Caco-2 (cell line): ENCODE results near the gene KLK14. TPM values are rescaled to one million over a fixed set of nuclear protein-coding genes. Genes with fewer than 3 reads are reported as not detected.

Source experiments
- BruUV-seq: library from RNA; stranded (reverse); fragments of 400-500 nt; replicated peaks from 2 replicates; lab custom pipeline; 2021; lab: Mats Ljungman, UMichigan
- CTCF ChIA-PET: fragments of 300-600 bp; sonication (Branson Sonifier 250); formaldehyde crosslinking; loops from one replicate; lab custom pipeline; 2022; ENCODE audit warnings: antibody characterized with exemption; lab: Charles Lee
- POLR2A ChIA-PET: fragments of 300-600 bp; sonication (Branson Sonifier 250); formaldehyde crosslinking; loops from one replicate; lab custom pipeline; 2022; ENCODE audit warnings: antibody characterized with exemption; lab: Charles Lee
- DNase-seq, 2 experiments: peaks; one replicate each; pipeline versions ENCODE4 v3.0.0 to v3.0.0-alpha.2; 2020 to 2022
- H3K27me3 ChIP-seq: replicated peaks from 2 replicates; pipeline ENCODE4 v1.6.0; 2011; ENCODE audit warnings: low read length; ENCODE audit not compliant: control insufficient read depth, insufficient read depth
- H3K36me3 ChIP-seq: 2 replicates; pipeline ENCODE4 v1.5.1; 2011; ENCODE audit warnings: low read length; ENCODE audit not compliant: control insufficient read depth, insufficient read depth
- H3K4me1 ChIP-seq: fragments of 250-450 bp; sonication (Bioruptor Pico); 2 replicates; pipeline ENCODE4 v1.5.1; 2020; ENCODE audit warnings: mild to moderate bottlenecking
- H3K4me3 ChIP-seq: 2 replicates; pipeline ENCODE4 v1.5.1; 2011; ENCODE audit warnings: low read depth, mild to moderate bottlenecking, control low read depth, low read length
- H3K9me3 ChIP-seq: fragments of 250-450 bp; sonication (Bioruptor Pico); 2 replicates; pipeline ENCODE4 v1.5.1; 2020; ENCODE audit warnings: mild to moderate bottlenecking, moderate library complexity
- H3K27ac Mint-ChIP-seq: one replicate; pipeline ENCODE4 v1.8.0; 2022; ENCODE audit warnings: mixed read lengths; ENCODE audit not compliant: unreplicated experiment
- H3K27me3 Mint-ChIP-seq: one replicate; pipeline ENCODE4 v1.8.0; 2022; ENCODE audit warnings: mixed read lengths; ENCODE audit not compliant: insufficient read depth, unreplicated experiment
- H3K36me3 Mint-ChIP-seq: one replicate; pipeline ENCODE4 v1.8.0; 2022; ENCODE audit warnings: mild to moderate bottlenecking, mixed read lengths; ENCODE audit not compliant: insufficient read depth, unreplicated experiment
- H3K4me1 Mint-ChIP-seq: one replicate; pipeline ENCODE4 v1.8.0; 2022; ENCODE audit warnings: low read depth, mixed read lengths; ENCODE audit not compliant: unreplicated experiment
- H3K4me3 Mint-ChIP-seq: one replicate; pipeline ENCODE4 v1.8.0; 2022; ENCODE audit warnings: mild to moderate bottlenecking, moderate library complexity, mixed read lengths; ENCODE audit not compliant: unreplicated experiment
- H3K9me3 Mint-ChIP-seq: one replicate; pipeline ENCODE4 v1.8.0; 2022; ENCODE audit warnings: mixed read lengths; ENCODE audit not compliant: unreplicated experiment
- intact Hi-C: fragments of 100-400 bp; cut with micrococcal nuclease; formaldehyde crosslinking; loops from one replicate; pipeline ENCODE4 v1.10.0; 2022; ENCODE audit not compliant: unreplicated experiment
- total RNA-seq: library from RNA; stranded (reverse); gene quantifications from 2 replicates; pipeline ENCODE4 v1.2.3, GENCODE V29; 2022
- TF ChIP-seq, protein P1 (sequence below), 2 experiments: fragments of 200-600 bp in 1 of 2; IDR thresholded peaks; 1 replicate in 1 of 2; 2 replicates in 1 of 2; pipeline versions ENCODE4 v1.5.1 to v1.8.0; 2011 to 2022; ENCODE audit warnings: antibody characterized with exemption in 1 of 2, control low read depth in 1 of 2, inconsistent platforms in 1 of 2, low read depth in 1 of 2, low read length in 1 of 2, mild to moderate bottlenecking in 1 of 2, moderate library complexity in 1 of 2; ENCODE audit not compliant: insufficient read depth in 1 of 2, severe bottlenecking in 1 of 2, unreplicated experiment in 1 of 2

KLK14 gene
- total RNA-seq, 1 experiment from 2014 or later = not detected

GRCh38 chr19:51059715-51060114 lies 23.0 kb downstream of the KLK14 start:
- H3K36me3 ChIP-seq = no peaks in the 10 kb centered on the region
- intact Hi-C loops = no loop called here
- no peak overlapping the region for H3K4me3 ChIP-seq
- BruUV-seq = no TSS peak
- no peaks in the 10 kb centered on the region for H3K27me3 ChIP-seq
- H3K4me1 Mint-ChIP-seq = no peaks in the 10 kb centered on the region
- peaks cover 31% of the 10 kb centered on the region for H3K27me3 Mint-ChIP-seq
- H3K36me3 Mint-ChIP-seq = no peaks in the 10 kb centered on the region
- ChIA-PET CTCF (no interaction called here), POLR2A (no interaction called here)
- H3K9me3 Mint-ChIP-seq = peaks cover 13% of the 10 kb centered on the region
- no peak overlapping the region for H3K27ac Mint-ChIP-seq
- TF ChIP-seq, protein P1, sequence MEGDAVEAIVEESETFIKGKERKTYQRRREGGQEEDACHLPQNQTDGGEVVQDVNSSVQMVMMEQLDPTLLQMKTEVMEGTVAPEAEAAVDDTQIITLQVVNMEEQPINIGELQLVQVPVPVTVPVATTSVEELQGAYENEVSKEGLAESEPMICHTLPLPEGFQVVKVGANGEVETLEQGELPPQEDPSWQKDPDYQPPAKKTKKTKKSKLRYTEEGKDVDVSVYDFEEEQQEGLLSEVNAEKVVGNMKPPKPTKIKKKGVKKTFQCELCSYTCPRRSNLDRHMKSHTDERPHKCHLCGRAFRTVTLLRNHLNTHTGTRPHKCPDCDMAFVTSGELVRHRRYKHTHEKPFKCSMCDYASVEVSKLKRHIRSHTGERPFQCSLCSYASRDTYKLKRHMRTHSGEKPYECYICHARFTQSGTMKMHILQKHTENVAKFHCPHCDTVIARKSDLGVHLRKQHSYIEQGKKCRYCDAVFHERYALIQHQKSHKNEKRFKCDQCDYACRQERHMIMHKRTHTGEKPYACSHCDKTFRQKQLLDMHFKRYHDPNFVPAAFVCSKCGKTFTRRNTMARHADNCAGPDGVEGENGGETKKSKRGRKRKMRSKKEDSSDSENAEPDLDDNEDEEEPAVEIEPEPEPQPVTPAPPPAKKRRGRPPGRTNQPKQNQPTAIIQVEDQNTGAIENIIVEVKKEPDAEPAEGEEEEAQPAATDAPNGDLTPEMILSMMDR (IDR thresholded peaks at IDR 0.05; ENCODE audit: insufficient read depth in 1 of 2, low read depth in 1 of 2, low read length in 1 of 2, severe bottlenecking in 1 of 2, unreplicated experiment in 1 of 2) = no peak
- H3K4me3 Mint-ChIP-seq = no peak overlapping the region
- no peaks in the 10 kb centered on the region for H3K4me1 ChIP-seq
- no peaks in the 10 kb centered on the region for H3K9me3 ChIP-seq
- no peak for DNase-seq

- POLR2A ChIA-PET = no interaction called here
- Histone ChIP-seq H3K4me1 (no peaks in the 10 kb centered on the region), H3K4me3 (no peak overlapping the region), H3K27me3 (no peaks in the 10 kb centered on the region), H3K9me3 (no peaks in the 10 kb centered on the region), H3K36me3 (no peaks in the 10 kb centered on the region)
- Mint-ChIP-seq H3K9me3 (peaks cover 3% of the 10 kb centered on the region), H3K27ac (no peak overlapping the region), H3K27me3 (peaks cover 33% of the 10 kb centered on the region), H3K4me1 (no peaks in the 10 kb centered on the region), H3K36me3 (no peaks in the 10 kb centered on the region), H3K4me3 (no peak overlapping the region)
- no TSS peak for BruUV-seq
- no peak for DNase-seq
- TF ChIP-seq, protein P1 (IDR thresholded peaks at IDR 0.05; ENCODE audit: insufficient read depth in 1 of 2, low read depth in 1 of 2, low read length in 1 of 2, severe bottlenecking in 1 of 2, unreplicated experiment in 1 of 2) = no peak
- CTCF ChIA-PET = no interaction called here
- intact Hi-C loops = no loop called here
Observed at GRCh38 chr19:51055866-51056265, 26.8 kb downstream of the KLK14 start.

GRCh38 chr19:51047031-51047335 lies 35.7 kb downstream of the KLK14 start:
- TF ChIP-seq, protein P1 (IDR thresholded peaks at IDR 0.05; ENCODE audit: insufficient read depth in 1 of 2, low read depth in 1 of 2, low read length in 1 of 2, severe bottlenecking in 1 of 2, unreplicated experiment in 1 of 2) = no peak
- Histone ChIP-seq H3K27me3 (no peaks in the 10 kb centered on the region), H3K4me1 (no peaks in the 10 kb centered on the region), H3K9me3 (no peaks in the 10 kb centered on the region), H3K4me3 (no peak overlapping the region), H3K36me3 (no peaks in the 10 kb centered on the region)
- Mint-ChIP-seq H3K4me3 (no peak overlapping the region), H3K4me1 (no peaks in the 10 kb centered on the region), H3K36me3 (no peaks in the 10 kb centered on the region), H3K27me3 (peaks cover 13% of the 10 kb centered on the region), H3K27ac (no peak overlapping the region), H3K9me3 (no peaks in the 10 kb centered on the region)
- ChIA-PET POLR2A (no interaction called here), CTCF (interaction anchor here (0.6 kb wide), 1 partner anchor 28 kb away, joined by 3 read pairs; no protein-coding TSS in a partner anchor)
- intact Hi-C loops = no loop called here
- BruUV-seq = no TSS peak
- no peak for DNase-seq
